Measurements from ENCODE around the gene FMNL1.

FMNL1 gene

GRCh38 chr17:45284176-45285140, 62.8 kb downstream of the FMNL1 start:
- peak; percentile 30 for DNase-seq

- no peak for DNase-seq
These were observed 64.6 kb downstream of the FMNL1 start for GRCh38 chr17:45286286-45286685.

GRCh38 chr17:45287526-45288500, 66.1 kb downstream of the FMNL1 start:
- no peak for DNase-seq

- no peak for DNase-seq
These were observed 67.1 kb downstream of the FMNL1 start for GRCh38 chr17:45288825-45289224.

- DNase-seq: no peak
These were observed 67.9 kb downstream of the FMNL1 start for GRCh38 chr17:45289301-45290268.

GRCh38 chr17:45290269-45290765, 68.6 kb downstream of the FMNL1 start:
- DNase-seq: no peak

- DNase-seq: peak; percentile 34
These were observed 69.6 kb downstream of the FMNL1 start for GRCh38 chr17:45291171-45291805.

- no peak for DNase-seq
These were observed 71.2 kb downstream of the FMNL1 start for GRCh38 chr17:45292696-45293412.

- DNase-seq: peak; percentile 64
These were observed 71.9 kb downstream of the FMNL1 start for GRCh38 chr17:45293413-45294211.

- DNase-seq: no peak
These were observed 72.8 kb downstream of the FMNL1 start for GRCh38 chr17:45294506-45294905.

GRCh38 chr17:45296003-45296832, 74.5 kb downstream of the FMNL1 start:
- DNase-seq: peak; percentile 60

- no peak for DNase-seq
These were observed 75.1 kb downstream of the FMNL1 start for GRCh38 chr17:45296833-45297124.
